Neuronal stem cell (in vitro differentiated cells): ENCODE results near the gene COX8A.

Experiments
- DNase-seq: peaks from one replicate; pipeline ENCODE4 v3.0.0-alpha.2; 2013; ENCODE audit warnings: low spot score
- H2AFZ ChIP-seq: one replicate; pipeline ENCODE4 v1.6.1; 2013; ENCODE audit warnings: mild to moderate bottlenecking, low read length, inconsistent platforms
- H2AK5ac ChIP-seq: 2 replicates; pipeline ENCODE4 v1.6.1; 2013; ENCODE audit warnings: low read depth, mild to moderate bottlenecking, inconsistent platforms, low read length, moderate library complexity, mixed read lengths
- H2BK120ac ChIP-seq: 2 replicates; pipeline ENCODE4 v1.6.1; 2013; ENCODE audit warnings: low read depth, mild to moderate bottlenecking, inconsistent platforms, low read length, moderate library complexity, mixed read lengths
- H2BK12ac ChIP-seq: one replicate; pipeline ENCODE4 v1.6.1; 2013; ENCODE audit warnings: low read length, inconsistent platforms
- H2BK15ac ChIP-seq: 2 replicates; pipeline ENCODE4 v1.6.1; 2013; ENCODE audit warnings: mild to moderate bottlenecking, low read length, inconsistent platforms, mixed read lengths
- H2BK5ac ChIP-seq: one replicate; pipeline ENCODE4 v1.6.1; 2013; ENCODE audit warnings: inconsistent platforms, mild to moderate bottlenecking, low read length, moderate library complexity
- H3K14ac ChIP-seq: one replicate; pipeline ENCODE4 v1.6.1; 2013; ENCODE audit warnings: low read length, inconsistent platforms
- H3K18ac ChIP-seq: 2 replicates; pipeline ENCODE4 v1.6.1; 2013; ENCODE audit warnings: low read length, inconsistent platforms
- H3K23ac ChIP-seq: 2 replicates; pipeline ENCODE4 v1.6.1; 2013; ENCODE audit warnings: low read depth, mild to moderate bottlenecking, mixed read lengths, low read length, inconsistent platforms; ENCODE audit not compliant: poor library complexity
- H3K27ac ChIP-seq: replicated peaks from 3 replicates; pipeline ENCODE4 v1.5.1; 2013; ENCODE audit warnings: low read length, inconsistent platforms
- H3K27me3 ChIP-seq, 3 experiments: 2 replicates each; pipeline ENCODE4 v1.6.1; 2013; ENCODE audit warnings: low read length in 3 of 3, mild to moderate bottlenecking in 2 of 3, inconsistent platforms in 1 of 3, low read depth in 1 of 3, mixed read lengths in 1 of 3, moderate library complexity in 1 of 3; ENCODE audit not compliant: control insufficient read depth in 3 of 3, insufficient read depth in 3 of 3
- H3K36me3 ChIP-seq, 2 donors: replicated peaks in 1 of 2; 2 replicates each; pipeline ENCODE4 v1.6.1; 2013; ENCODE audit warnings: low read length in 2 of 2; ENCODE audit not compliant: control insufficient read depth in 2 of 2, insufficient read depth in 2 of 2
- H3K4ac ChIP-seq: 2 replicates; pipeline ENCODE4 v1.6.1; 2013; ENCODE audit warnings: inconsistent platforms, mild to moderate bottlenecking, low read length, moderate library complexity
- H3K4me1 ChIP-seq, 2 donors: 1 replicate in 1 of 2; 2 replicates in 1 of 2; pipeline ENCODE4 v1.6.1; 2013; ENCODE audit warnings: low read length in 2 of 2, low read depth in 1 of 2; ENCODE audit not compliant: control insufficient read depth in 2 of 2, insufficient read depth in 1 of 2
- H3K4me2 ChIP-seq: one replicate; pipeline ENCODE4 v1.6.1; 2013; ENCODE audit warnings: mild to moderate bottlenecking, low read length, inconsistent platforms; ENCODE audit not compliant: insufficient read depth, poor library complexity, severe bottlenecking
- H3K4me3 ChIP-seq, 2 donors: 2 replicates each; pipeline ENCODE4 v1.5.1; 2013; ENCODE audit warnings: low read length in 2 of 2, mild to moderate bottlenecking in 2 of 2, inconsistent platforms in 1 of 2, moderate library complexity in 1 of 2
- H3K79me1 ChIP-seq: one replicate; pipeline ENCODE4 v1.6.1; 2013; ENCODE audit warnings: low read depth, mild to moderate bottlenecking, inconsistent platforms, low read length, moderate library complexity
- H3K9ac ChIP-seq: one replicate; pipeline ENCODE4 v1.6.1; 2013; ENCODE audit warnings: mild to moderate bottlenecking, low read depth, low read length, inconsistent platforms; ENCODE audit not compliant: poor library complexity
- H3K9me3 ChIP-seq, 2 donors: replicated peaks in 1 of 2; 2 replicates each; pipeline versions ENCODE3 to v1.6.1; 2013; ENCODE audit warnings: low read length in 2 of 2, mild to moderate bottlenecking in 2 of 2, inconsistent platforms in 1 of 2, low read depth in 1 of 2, mixed read lengths in 1 of 2, moderate library complexity in 1 of 2; ENCODE audit not compliant: control insufficient read depth in 2 of 2, insufficient read depth in 1 of 2
- H4K8ac ChIP-seq: one replicate; pipeline ENCODE4 v1.6.1; 2013; ENCODE audit warnings: low read depth, mild to moderate bottlenecking, inconsistent platforms, low read length, moderate library complexity
- H4K91ac ChIP-seq: one replicate; pipeline ENCODE4 v1.6.1; 2013; ENCODE audit warnings: low read length, low read depth, mild to moderate bottlenecking, inconsistent platforms; ENCODE audit not compliant: poor library complexity
- WGBS, 2 donors: extraction: QIAGEN DNeasy Blood & Tissue Kit; methylation state at CpG; one replicate each; pipeline ENCODE4 v1.1.7; 2013; ENCODE audit warnings: missing lambda C conversion rate in 2 of 2, mixed read lengths in 1 of 2; ENCODE audit not compliant: insufficient read length in 2 of 2, insufficient replicate concordance in 1 of 2; ENCODE audit errors: extremely low coverage in 2 of 2; 5-methylcytosine and 5-hydroxymethylcytosine counted together

Gene COX8A

DNA sequence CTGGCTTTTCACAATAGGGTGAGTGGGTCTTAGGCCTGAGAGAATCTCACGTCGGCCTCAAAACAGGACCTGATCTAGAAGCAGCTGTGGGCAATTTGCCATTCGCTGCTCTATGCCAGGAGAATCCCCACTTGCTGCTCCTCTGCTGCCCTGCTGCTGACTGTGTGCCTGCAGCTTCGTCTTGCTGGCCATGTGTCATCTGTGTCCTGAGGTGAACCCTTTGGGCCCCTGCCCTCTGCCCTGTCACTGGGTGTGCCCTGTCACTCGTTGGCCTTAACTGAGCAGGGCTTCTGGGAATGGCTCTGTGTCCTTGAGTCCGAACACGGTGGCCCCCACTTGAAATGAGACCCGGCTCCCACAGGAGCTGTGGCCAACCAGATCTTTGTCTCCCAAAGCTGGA lies 29.4 kb upstream of the COX8A start:
- H2AFZ ChIP-seq, result no peak overlapping the region
- no CpG with 5 or more reads among the region's 8 CpGs for WGBS, 2 donors
- H3K9me3 ChIP-seq, result no peaks in the 10 kb centered on the region
- H3K27me3 ChIP-seq, result no peaks in the 10 kb centered on the region
- no peak overlapping the region for H4K8ac ChIP-seq
- H2BK120ac ChIP-seq, result no peak overlapping the region
- H3K18ac ChIP-seq, result no peak overlapping the region
- H4K91ac ChIP-seq, result no peak overlapping the region
- no peak for DNase-seq
- H3K36me3 ChIP-seq, result peaks cover 14 to 67% of the 10 kb centered on the region in 2 donors
- H3K79me1 ChIP-seq, result peaks cover 15% of the 10 kb centered on the region
- peak overlapping the region; percentile 44 for H3K23ac ChIP-seq
- H2BK12ac ChIP-seq, result no peak overlapping the region
- H3K27ac ChIP-seq, result no peak overlapping the region
- no peak overlapping the region for H3K14ac ChIP-seq
- H3K4me2 ChIP-seq, result no peak overlapping the region
- no peak overlapping the region for H3K4me3 ChIP-seq
- H3K4me1 ChIP-seq, result peaks cover 0 to 11% of the 10 kb centered on the region in 2 donors
- H3K9ac ChIP-seq, result peak overlapping the region; percentile 71
- no peak overlapping the region for H3K4ac ChIP-seq
- no peak overlapping the region for H2BK5ac ChIP-seq
- no peak overlapping the region for H2BK15ac ChIP-seq
- peak overlapping the region; percentile 10 for H2AK5ac ChIP-seq

DNA sequence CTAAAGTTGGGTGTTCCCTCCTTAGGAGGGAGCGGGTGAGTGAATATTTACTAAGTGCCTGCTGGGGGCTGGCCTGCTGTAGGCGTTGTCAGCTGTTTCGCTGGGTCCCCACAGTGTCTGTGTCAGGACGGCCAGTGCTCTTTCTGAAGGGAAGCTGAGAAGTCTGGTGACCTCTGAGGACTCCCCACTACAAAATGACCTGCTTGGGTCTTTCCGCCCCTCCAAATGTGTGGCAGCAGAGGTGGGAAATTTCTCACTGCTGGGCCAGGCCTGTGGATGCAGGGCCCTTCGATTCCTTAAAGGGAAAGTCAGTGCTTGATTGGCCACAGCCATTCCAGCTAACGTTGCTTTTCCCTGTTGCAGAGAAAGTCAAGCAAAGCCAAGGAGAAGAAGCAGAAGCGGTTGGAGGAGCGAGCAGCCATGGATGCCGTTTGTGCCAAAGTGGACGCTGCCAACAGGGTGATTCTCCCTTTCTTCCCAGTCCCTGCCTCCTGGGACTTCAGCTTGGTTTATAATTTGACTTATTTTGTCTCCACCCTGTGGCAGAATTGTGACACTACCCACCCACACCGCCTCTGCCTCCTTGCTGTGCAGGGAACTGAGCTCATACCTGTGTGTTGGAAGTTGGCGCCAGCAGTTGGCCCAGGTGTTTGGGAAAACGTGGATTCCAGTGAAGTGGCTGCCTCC lies 28.8 kb upstream of the COX8A start:
- Histone ChIP-seq H3K27me3 (no peaks in the 10 kb centered on the region), H3K9ac (no peak overlapping the region), H2BK12ac (no peak overlapping the region), H3K18ac (no peak overlapping the region), H3K4me3 (no peak overlapping the region), H3K4me2 (no peak overlapping the region), H3K4me1 (peaks cover 0 to 11% of the 10 kb centered on the region in 2 donors), H3K4ac (no peak overlapping the region), H3K14ac (no peak overlapping the region), H4K91ac (no peak overlapping the region), H3K36me3 (peaks cover 14 to 73% of the 10 kb centered on the region in 2 donors), H2BK120ac (no peak overlapping the region), H2BK15ac (no peak overlapping the region), H2AK5ac (no peak overlapping the region), H3K27ac (no peak overlapping the region), H3K9me3 (no peaks in the 10 kb centered on the region), H2BK5ac (no peak overlapping the region), H3K79me1 (peaks cover 13% of the 10 kb centered on the region), H3K23ac (peak overlapping the region; percentile 32), H4K8ac (no peak overlapping the region), H2AFZ (no peak overlapping the region)
- peak; percentile 30 for DNase-seq
- no CpG with 5 or more reads among the region's 14 CpGs for WGBS, 2 donors

DNA sequence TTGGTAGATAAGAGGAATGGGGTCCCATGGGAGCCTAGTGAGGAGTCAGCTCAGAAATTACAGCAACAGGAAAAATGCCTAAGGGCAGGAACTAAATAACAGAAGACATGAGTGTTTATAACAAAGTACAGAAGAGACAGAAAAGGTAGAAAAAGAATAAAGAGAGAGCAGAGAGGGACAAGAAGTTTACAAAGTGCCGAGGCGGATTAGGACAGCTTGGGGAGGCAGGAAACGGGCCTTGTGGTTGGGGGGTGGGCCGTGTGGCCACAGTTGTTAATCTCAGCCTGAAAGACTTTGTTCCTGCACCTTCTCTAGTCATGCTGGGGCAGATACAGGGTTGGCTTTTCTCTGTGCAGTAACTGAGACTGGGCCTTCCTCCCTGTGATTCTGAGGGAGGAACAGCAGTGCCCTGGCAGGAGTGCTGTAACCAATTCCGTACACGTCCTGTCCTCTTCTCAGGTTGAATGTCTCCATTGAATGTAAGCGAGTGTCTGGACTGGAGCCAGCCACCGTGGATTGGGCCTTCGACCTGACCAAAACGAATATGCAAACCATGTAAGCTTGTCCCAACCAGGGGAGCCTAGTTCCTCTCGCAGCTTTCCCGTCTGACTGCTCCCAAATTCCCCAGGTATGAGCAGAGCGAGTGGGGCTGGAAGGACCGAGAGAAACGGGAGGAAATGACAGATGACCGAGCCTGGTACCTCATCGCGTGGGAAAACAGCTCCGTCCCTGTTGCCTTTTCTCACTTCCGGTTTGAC lies 22.5 kb upstream of the COX8A start:
- no peak overlapping the region for H2AFZ ChIP-seq
- no peak overlapping the region for H3K27ac ChIP-seq
- H3K4me1 ChIP-seq, result no peaks in the 10 kb centered on the region
- no peak overlapping the region for H4K91ac ChIP-seq
- H2BK12ac ChIP-seq, result no peak overlapping the region
- peak overlapping the region; percentile 3 for H3K23ac ChIP-seq
- no CpG with 5 or more reads among the region's 20 CpGs for WGBS, 2 donors
- H2AK5ac ChIP-seq, result no peak overlapping the region
- H3K4me3 ChIP-seq, result peak overlapping the region in 1 of 2 donors; percentile 25
- H3K9ac ChIP-seq, result no peak overlapping the region
- no peak overlapping the region for H3K14ac ChIP-seq
- peaks cover 0 to 2% (median 0%) of the 10 kb centered on the region in 3 experiments for H3K27me3 ChIP-seq
- no peaks in the 10 kb centered on the region for H3K79me1 ChIP-seq
- H3K18ac ChIP-seq, result no peak overlapping the region
- no peak overlapping the region for H3K4me2 ChIP-seq
- DNase-seq, result no peak
- no peak overlapping the region for H2BK15ac ChIP-seq
- H3K36me3 ChIP-seq, result peaks cover 45 to 88% of the 10 kb centered on the region in 2 donors
- no peak overlapping the region for H2BK120ac ChIP-seq
- H3K9me3 ChIP-seq, result peaks cover 0 to 2% of the 10 kb centered on the region in 2 donors
- H4K8ac ChIP-seq, result no peak overlapping the region
- H2BK5ac ChIP-seq, result no peak overlapping the region
- no peak overlapping the region for H3K4ac ChIP-seq

DNA sequence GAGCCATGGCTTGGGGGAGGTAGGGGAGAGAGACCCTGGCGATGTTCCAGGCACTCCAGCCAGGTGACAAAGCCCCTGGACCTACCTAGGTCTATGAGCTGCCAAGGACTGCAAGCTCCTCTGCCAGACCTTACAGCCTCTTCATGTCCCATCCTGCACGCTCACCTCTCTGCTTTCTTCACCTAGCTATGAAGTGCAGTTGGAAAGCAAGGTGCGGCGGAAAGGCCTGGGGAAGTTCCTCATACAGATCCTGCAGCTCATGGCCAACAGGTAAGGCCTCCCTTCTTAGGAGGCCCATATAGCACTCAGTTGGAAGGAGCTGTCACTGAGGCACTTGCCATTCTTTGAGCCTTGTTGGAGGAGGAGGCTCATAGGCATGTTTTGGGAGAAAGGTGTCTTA lies 21.9 kb upstream of the COX8A start:
- Histone ChIP-seq H2BK15ac (no peak overlapping the region), H3K27ac (no peak overlapping the region), H2AFZ (no peak overlapping the region), H3K36me3 (peaks cover 46 to 88% of the 10 kb centered on the region in 2 donors), H3K79me1 (no peaks in the 10 kb centered on the region), H2AK5ac (no peak overlapping the region), H3K4me3 (no peak overlapping the region), H3K4me1 (no peaks in the 10 kb centered on the region), H4K8ac (no peak overlapping the region), H2BK120ac (no peak overlapping the region), H3K18ac (no peak overlapping the region), H3K9me3 (peaks cover 0 to 2% of the 10 kb centered on the region in 2 donors), H3K14ac (no peak overlapping the region), H4K91ac (no peak overlapping the region), H2BK12ac (no peak overlapping the region), H3K23ac (no peak overlapping the region), H2BK5ac (no peak overlapping the region), H3K4me2 (no peak overlapping the region), H3K9ac (no peak overlapping the region), H3K27me3 (peaks cover 0 to 2% (median 0%) of the 10 kb centered on the region in 3 experiments), H3K4ac (no peak overlapping the region)
- no peak for DNase-seq
- WGBS, 2 donors, result no CpG with 5 or more reads among the region's 4 CpGs
